Endothelial cell of hepatic sinusoid (primary cell): ENCODE measurements around the gene YWHAE.
"Not testable (repeated sequence)": the region's sequence is repeated elsewhere in the genome, so short reads cannot be mapped to it uniquely, and the experiment has no call there.

Source experiments
- in situ Hi-C: cut with HindIII; loops from 2 replicates; pipeline ENCODE4 v1.10.0; 2017; ENCODE audit warnings: low sequenced_read_pairs

YWHAE gene

DNA sequence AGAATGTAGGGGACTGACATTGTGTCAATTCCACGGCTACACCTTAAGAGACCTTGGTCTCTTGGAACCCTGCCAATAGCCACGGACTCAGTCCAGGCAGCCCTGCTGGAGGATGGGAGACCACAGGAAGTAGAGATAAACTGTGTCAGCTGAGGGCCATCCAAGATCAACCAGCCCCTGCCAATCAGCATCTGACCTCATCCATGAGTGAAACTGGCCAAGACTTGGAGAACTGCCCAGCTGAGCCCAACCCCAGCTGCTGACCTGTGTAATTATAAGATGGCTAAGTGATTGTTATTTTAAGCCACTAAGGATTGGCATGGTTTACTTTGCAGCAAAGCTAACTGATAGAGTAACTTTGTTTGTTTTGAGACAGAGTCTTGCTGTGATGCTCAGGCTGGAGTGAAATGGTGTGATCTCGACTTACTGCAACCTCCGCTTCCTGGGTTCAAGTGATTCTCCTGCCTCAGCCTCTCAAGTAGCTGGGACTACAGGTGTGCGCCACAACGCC, 13.3 kb upstream of the YWHAE start:
- in situ Hi-C loops, result no loop called here

DNA sequence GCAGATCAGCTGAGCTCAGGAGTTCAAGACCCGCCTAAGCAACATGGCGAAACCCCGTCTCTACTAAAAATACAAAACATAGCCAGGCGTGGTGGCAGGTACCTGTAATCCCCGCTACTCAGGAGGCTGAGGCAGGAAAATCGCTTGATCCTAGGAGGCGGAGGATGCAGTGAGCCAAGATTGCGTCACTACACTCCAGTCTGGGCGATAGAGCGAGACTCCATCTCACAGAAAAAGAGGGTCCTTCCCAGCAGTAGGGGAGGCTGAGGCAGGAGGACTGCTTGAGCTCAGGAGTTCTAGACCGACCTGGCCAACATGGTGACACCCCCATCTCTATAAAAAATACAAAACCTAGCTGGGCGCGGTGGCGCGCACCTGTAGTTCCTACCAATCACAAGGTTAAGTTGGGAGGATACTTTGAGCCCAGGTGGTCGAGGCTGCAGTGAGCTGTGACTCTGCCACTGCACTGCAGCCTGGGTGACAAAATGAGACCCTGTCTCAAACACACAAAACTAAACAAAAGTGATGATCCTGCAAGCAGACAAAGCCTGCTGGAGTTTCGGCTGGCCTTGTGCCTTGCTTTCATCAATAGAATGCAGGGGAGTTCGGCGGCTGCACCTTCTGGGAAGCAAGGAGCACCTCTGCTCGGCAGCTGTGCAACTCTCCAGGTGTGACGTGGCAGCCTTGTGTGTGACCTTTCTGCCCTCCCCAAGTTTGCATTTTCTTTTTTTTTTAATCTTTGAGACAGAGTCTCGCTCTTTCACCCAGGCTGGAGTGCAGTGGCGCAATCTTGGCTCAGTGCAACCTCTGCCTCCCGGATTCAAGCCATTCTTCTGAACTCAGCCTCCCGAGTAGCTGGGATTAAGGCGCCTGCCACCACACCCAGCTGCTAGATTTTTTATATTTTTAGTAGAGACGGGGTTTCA, 12.4 kb upstream of the YWHAE start:
- in situ Hi-C loops, result no loop called here

DNA sequence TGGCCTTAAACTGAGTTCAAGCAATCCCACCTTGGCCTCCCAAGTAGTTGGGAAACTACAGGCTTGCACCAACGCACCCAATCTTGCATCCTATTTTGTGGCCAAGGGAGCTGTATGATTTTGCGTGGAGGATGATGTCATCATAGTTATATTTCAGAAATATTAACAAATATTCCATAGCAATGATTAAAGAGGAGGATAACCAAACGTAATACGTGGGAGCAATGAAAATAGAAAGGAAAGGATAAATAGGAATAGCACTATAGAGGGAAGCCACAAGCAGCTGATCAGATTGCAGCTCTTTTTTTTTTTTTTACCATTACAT, 2.2 kb upstream of the YWHAE start:
- in situ Hi-C loops, result no loop called here

DNA sequence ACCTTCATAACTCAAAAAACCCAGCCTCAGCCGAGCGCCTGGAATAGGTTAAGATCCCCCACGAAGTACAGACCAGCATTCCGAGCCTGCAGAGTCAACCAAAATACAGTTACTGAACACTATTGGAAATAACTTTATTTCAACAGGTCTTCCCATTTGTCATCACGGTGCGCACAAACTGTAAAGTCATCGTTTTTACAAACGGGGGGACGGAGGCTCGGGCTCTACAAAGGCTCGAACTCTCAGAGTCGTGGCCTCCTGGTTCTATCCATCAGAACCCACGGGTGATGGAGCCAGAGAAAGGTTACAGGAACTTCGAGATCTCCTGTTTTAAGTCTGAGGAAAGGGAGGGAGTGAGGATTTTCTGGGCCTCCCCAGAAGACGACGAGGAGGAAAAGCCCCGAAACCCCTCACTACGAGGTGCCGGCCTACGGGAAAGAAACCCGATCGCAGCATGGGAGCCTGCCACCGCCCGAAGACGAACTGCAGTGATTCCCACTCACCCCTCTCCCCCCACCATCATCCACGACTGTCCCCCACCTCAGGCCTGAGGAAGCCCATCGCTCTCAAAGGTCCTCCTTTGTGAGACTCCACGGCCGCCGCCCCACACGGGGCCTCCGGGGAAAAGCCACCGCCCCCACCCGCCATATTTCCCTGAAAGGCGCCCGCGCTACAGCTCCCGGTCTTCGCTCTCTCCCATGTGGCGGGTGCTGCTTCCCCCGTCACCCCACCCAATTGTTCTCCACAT, 917 bp downstream of the YWHAE start:
- in situ Hi-C loops, result no loop called here

DNA sequence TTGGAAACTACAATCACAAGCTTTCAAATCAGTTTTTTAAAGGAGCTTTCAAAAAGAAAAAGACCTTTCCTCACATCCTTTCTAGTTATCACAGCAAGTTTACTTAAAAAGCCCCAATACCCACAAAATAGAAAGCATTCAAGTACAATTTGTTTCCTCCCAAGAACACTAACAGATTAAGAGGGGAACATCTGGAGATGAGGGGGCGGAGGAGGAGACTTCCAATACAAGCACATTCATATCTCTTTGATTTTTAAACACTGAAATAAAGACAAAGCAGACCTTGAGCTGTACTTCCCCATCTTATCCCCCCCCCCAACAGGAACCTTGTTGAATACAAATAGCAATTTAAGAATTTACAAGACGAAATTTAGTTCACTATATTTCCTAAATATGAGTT, 2.0 kb downstream of the YWHAE start:
- in situ Hi-C loops, result no loop called here

DNA sequence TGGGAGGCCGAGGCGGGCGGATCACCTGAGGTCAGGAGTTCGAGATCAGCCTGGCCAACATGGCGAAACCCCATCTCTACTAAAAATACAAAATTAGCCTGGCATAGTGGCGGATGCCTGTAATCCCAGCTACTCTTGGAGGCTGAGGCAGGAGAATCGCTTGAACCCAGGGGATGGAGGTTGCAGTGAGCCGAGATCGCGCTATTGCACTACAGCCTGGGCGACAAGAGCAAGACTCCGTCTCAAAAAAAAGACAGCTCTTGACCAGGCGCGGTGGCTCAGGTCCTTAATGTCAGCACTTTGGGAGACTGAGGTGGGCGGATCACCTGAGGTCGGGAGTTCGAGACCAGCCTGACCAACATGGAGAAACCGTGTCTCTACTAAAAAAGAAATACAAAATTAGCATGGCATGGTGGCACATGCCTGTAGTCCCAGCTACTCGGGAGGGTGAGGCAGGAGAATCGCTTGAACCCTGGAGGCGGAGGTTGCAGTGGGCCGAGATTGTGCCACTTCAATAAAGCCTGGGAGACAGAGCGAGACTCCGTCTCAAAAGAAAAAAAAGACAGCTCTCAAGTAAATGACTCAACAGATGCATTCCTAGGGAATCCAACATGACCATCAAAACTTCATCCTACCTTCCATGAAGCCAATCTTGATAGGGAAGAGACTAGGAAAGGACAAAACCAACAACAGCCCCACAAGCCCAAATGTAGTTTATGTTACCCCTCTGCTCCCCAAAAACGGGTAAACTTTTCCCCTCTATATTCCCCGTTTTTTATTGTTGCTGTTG, 4.0 kb downstream of the YWHAE start:
- in situ Hi-C loops, result not testable (repeated sequence)

DNA sequence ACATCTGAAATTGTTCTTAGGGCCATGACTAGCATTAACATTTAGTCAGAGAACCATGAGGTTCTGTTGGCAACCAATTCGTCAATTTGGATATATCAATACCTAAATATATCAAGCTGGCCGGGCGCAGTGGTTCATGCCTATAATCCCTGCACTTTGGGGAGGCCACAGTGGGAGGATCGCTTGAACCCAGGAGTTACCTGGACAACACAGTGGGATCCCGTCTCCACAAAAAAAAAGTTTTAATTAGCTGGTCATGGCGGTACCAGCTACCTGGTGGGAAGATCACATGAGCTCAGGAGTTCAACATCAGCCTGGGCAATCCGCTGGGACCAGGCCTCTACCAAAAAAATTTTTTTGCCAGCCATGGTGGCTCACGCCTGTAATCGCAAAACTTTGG, 8.4 kb downstream of the YWHAE start:
- in situ Hi-C loops, result no loop called here

DNA sequence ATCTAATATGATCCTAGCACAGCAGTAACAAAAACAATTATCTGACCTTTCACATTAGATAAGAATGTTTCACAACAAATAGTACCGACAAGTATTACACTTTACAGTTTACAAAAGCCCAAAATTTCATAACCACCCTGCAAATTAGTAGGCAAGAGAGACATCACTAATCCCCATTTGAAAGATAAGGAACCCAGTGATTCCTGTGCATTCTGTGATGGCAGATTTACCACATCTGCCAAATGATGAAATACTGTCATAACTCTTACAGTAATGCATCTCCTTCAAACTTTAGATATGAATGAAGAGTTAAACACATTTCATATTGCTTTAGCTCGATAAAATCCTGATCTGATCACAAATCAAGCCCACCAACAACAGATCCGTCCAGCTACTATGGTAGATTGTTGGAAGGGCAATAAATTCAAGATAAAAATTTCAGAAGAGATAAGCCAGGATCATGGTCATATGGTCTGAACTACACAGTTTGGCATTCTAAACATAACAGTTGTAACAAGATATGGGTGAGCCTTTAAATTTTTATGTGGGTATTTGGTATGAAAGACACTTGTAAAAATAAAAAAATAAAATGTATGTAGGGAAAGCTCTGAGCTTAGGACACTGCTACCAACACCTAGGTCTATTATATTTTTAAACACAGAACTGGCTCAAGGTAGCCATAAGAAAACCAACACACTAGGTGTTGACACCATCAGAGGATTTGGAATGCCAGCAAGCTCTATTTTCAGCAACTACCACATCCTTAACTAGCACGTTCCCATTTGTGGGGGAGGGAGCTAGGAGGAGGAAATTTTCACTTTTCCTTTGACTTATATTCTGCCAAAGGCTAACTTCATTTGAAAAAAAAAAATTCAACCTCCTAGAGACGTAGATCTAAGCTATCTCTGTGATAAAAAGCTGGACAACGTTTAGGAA, 9.3 kb downstream of the YWHAE start:
- in situ Hi-C loops, result no loop called here

DNA sequence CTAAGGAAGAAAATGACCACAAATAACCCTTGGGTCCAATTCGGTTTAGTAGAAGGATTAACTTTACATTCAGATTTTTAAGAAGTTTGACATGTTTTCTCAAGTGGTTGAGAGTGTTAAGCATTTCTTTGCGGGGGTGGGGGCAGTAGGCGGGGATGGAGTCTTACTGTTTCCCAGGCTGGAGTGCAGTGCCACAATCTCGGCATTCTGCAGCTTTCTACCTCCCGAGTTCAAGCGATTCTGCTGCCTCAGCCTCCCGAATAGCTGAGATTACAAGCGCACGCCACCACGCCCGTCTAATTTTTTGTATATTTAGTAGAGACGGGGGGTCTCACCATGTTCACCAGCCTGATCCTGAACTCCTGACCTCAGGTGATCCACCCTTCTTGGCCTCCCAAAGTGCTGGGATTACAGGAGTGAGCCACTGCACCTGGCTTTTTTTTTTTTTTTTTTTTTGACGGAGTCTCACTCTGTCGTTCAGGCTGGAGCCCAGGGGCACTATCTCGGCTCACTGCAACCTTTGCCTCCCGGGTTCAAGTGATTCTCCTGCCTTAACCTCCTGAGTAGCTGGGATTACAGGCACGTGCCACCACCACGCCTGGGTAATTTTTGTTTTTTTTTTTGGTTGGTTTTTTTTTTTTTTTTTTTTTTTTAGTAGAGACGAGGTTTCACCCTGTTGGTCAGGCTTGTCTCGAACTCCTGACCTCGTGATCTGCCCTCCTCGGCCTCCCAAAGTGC, 12.4 kb downstream of the YWHAE start:
- in situ Hi-C loops, result not testable (repeated sequence)

DNA sequence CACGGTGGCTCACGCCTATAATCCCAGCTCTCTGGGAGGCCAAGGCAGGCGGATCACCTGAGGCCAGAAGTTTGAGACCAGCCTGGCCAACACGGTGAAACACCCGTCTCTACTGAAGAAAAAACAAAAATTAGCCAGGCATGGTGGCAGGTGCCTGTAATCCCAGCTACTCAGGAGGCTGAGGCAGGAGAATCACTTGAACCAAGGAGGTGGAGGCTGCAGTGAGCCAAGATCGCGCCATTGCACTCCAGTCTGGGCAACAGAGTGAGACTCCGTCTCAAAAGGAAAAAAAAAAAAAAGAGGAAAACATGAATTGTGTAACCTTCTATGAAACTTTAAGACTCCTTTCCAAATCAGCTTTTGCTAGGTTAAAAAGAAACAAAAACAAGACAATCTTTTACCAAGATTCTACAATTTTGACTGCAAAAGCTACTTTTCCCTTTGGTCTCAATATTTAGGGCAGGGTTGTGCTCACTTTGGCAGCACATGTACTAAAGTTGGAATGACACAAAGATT, 13.3 kb downstream of the YWHAE start:
- in situ Hi-C loops, result not testable (repeated sequence)

DNA sequence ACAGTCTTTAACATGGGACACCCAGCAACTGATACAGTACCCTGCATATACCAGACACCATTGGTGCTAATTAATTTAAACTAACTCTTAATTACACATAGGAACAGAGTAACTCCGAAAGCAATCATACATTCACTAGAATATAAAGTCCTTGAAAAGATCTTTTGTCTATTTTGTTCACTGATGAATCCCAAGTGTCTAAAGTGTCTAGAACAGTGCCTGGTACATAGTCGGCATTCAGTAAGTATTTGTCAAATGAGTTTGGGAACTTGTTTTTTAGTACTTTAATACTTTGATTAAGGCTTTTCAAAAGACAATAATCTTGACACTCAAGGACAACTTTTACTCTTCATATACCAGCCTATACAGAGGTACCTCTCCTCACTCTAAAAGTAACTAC, 13.8 kb downstream of the YWHAE start:
- in situ Hi-C loops, result no loop called here

DNA sequence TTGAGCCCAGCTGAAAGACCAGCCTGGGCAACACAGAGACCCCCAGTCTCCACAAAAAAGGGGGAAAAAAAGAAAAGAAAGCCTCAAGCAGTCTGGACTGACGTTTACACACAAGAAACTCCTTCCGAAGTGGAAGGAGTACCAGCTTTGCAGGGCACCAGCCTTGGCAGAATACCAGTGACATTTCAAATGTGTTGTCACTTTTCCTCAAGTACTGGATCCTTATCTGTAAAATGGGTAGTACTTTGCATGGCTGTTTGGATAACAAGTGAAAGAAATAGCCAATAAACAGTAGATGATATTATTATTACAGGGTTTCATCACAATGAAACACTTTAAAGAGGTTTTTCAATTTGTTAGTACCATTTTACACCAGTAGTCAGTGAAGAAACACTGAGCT, 14.2 kb downstream of the YWHAE start:
- in situ Hi-C loops, result no loop called here

DNA sequence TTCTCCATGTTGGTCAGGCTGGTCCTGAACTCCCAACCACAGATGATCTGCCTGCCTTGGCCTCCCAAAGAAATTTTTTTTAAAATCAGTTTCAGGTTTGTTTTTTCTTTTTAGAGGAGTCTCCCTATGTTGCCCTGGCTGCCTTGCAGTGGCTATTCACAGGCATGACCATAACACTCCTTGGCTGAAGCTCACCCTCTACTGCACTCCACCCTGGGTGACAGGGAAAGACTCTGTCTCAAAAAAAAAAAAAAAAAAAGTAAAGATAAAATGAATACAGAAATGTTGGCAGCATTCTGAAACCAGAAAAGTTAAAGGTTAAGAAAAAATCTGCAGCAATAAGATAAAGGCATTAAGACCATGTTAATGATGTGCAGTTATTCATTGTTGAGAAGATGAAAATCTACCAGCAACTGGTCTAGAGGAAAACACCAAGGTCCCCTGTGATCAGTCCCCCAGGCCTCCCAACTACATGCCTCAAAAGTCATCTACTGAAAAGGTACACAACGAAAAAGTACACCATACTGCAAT, 15.1 kb downstream of the YWHAE start:
- in situ Hi-C loops, result no loop called here

DNA sequence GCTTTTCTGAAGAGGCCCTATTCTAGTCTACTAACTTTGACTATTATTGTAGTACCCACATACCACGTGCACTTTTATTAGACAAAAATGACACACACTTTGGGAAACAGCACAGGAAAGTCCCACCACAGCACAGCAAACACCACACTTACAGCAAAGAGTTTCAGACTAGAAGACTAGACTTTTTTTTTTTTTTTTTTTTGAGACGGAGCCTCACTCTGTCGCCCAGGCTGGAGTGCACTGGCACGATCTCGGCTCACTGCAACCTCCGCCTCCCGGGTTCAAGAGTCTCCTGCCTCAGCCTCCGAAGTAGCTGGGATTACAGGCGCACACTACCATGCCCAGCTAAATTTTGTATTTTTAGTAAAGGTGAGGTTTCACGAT, 20.1 kb downstream of the YWHAE start:
- in situ Hi-C loops, result loop anchor here (5.0 kb wide), 2 partner anchors 67 to 127 kb away; no protein-coding TSS in a partner anchor

DNA sequence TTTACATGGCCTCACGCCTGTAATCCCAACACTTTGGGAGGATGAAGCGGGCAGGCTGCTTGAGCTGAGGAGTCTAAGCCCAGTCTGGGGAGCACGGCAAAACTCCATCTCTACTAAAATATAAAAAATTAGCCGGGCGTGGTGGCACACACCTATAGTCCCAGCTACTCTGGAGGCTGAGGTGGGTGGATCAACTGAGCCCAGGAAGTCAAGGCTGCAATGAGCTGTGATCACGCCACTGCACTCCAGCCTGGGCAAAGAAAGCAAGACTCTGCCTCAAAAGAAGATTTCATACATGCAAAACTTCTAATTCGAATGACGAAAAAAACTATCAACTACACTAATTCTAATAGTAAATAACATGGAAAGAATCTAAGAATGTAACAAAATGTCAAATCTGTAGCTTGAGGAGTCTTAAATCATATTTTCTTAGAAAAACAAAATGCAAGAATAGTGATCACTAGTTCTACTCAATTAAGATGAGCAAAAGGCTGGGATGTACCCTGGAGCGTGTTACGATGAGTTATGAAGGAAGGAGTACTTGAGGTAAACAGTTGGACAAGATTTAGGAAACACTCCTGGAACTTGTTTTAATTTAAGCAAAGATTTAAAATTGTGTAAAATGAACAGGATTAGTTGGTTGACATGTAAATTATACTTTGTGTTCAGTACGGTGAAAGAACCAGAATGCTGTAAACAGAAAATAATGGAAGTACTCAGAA, 20.7 kb downstream of the YWHAE start:
- in situ Hi-C loops, result loop anchor here (5.0 kb wide), 2 partner anchors 68 to 128 kb away; no protein-coding TSS in a partner anchor

DNA sequence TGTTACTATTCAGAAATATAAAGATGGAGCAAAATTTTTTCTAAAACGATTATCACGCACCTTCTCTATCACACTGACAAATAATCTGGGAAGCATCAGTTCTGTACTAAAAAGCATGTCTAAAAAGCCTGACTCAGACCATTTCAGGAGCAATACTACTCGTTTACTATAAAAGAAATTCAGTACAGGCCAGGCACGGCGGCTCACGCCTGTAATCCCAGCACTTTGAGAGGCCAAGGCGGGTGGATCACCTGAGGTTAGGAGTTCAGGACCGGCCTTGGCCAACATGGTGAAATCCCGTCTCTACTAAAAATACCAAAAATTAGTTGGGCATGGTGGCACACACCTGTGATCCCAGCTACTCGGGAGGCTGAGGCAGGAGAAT, 21.6 kb downstream of the YWHAE start:
- in situ Hi-C loops, result loop anchor here (5.0 kb wide), 2 partner anchors 69 to 129 kb away; no protein-coding TSS in a partner anchor

DNA sequence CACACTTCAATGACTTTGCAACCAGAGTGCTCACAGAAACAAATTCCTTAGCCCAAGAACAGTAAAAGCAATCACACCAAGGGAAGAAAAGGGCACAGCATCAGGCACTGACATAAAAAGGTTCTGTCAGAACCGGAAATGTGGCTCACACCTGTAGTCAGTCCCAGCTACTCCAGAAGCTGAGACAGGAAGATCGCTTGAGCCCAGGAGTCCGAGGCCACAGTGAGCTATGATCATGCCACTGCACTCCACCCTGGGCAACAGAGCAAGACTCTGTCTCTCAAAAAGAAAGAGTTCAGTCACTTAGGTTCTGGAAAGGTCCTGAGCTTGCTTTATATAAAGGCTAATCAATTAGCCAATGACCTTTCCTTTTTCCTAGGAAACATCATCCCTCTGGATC, 22.7 kb downstream of the YWHAE start:
- in situ Hi-C loops, result loop anchor here (5.0 kb wide), 2 partner anchors 70 to 130 kb away; no protein-coding TSS in a partner anchor

DNA sequence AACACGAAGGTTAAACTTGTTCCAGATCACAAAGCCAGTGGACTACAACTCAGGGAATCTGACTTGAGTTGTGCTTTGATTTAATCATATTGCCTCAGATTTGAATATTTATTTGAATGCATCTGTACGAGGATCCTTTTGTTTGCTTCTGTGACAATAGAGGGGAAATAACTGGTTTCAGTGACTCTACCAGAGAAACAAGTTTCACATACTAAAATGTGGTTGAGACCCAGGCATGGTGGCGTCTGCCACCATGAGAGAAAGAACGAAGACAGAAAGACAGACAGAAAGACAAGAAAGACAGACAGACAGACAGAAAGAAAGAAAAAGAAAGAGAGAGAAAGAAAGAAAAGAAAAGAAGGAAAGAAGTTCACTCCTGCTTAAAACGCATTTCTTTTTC, 24.0 kb downstream of the YWHAE start:
- in situ Hi-C loops, result loop anchor here (5.0 kb wide), 2 partner anchors 71 to 131 kb away; no protein-coding TSS in a partner anchor
